Esophagus squamous epithelium (tissue), 4 donors: ENCODE data around the gene SAE1.

ENCODE experiments used
- POLR2A ChIP-seq, 4 donors: fragments of 450-650 bp; IDR thresholded peaks; one replicate each; pipeline ENCODE4 v1.6.1; 2017; ENCODE audit warnings: antibody characterized with exemption in 4 of 4, mild to moderate bottlenecking in 4 of 4, moderate library complexity in 3 of 4
- TF ChIP-seq, protein P1 (sequence below), 6 experiments: fragments of 450-650 bp in 4 of 6; fragments of 200-600 bp in 2 of 6; sonication (generic) in 2 of 6; IDR thresholded peaks; one replicate each; pipeline ENCODE4 v1.5.1; 2016 to 2019; ENCODE audit warnings: antibody characterized with exemption in 6 of 6, mild to moderate bottlenecking in 4 of 6, moderate library complexity in 4 of 6

DNA sequence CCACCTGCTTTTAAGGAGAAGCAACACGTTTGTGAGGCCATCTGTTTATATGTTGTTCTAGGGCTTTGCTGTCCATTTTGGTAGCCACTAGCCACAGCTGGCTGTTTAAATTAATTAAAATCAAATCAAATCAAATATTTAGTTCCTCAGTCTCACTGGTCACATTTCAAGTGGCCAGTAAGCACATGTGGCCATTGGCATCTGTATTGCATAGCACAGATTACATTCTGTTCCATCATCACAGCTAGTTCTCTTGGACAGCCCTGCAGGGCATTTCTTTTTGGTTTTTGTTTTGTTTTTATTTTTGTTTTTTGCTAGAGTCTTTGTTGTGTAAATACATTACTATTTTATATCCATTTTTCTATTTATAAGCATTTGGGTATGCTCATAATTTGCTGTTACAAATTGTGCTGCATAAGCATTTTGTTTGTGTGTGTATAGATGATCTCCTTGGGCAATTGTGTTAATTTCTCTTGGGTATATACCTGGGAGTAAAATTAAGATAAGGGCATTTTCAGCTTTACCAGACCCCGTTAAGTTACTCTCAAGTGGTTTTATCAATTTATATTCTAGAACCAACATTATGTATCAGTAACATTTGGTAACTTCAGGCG is 31.3 kb downstream of the SAE1 start:
- TF ChIP-seq, protein P1, sequence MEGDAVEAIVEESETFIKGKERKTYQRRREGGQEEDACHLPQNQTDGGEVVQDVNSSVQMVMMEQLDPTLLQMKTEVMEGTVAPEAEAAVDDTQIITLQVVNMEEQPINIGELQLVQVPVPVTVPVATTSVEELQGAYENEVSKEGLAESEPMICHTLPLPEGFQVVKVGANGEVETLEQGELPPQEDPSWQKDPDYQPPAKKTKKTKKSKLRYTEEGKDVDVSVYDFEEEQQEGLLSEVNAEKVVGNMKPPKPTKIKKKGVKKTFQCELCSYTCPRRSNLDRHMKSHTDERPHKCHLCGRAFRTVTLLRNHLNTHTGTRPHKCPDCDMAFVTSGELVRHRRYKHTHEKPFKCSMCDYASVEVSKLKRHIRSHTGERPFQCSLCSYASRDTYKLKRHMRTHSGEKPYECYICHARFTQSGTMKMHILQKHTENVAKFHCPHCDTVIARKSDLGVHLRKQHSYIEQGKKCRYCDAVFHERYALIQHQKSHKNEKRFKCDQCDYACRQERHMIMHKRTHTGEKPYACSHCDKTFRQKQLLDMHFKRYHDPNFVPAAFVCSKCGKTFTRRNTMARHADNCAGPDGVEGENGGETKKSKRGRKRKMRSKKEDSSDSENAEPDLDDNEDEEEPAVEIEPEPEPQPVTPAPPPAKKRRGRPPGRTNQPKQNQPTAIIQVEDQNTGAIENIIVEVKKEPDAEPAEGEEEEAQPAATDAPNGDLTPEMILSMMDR (IDR thresholded peaks at IDR 0.05): no peak
- no peak for TF ChIP-seq POLR2A (IDR thresholded peaks at IDR 0.05)
